A204.1 (cell line): Measurements from ENCODE around the gene BICDL1.
A peak's percentile ranks its signal among the peaks of the same experiment; 100 is the strongest.

ENCODE experiments used
- FAIRE-seq: peaks from 2 replicates; lab custom pipeline; 2012; peaks lifted over from hg19 to GRCh38; lab: Jason Lieb, UNC

Gene BICDL1

GRCh38 chr12:120079411-120080400 lies 90.7 kb downstream of the BICDL1 start:
- FAIRE-seq, result no peak

GRCh38 chr12:120081641-120082040 lies 92.6 kb downstream of the BICDL1 start:
- FAIRE-seq, result no peak

GRCh38 chr12:120085920-120086645 lies 97.0 kb downstream of the BICDL1 start:
- no peak for FAIRE-seq

- FAIRE-seq, result peak; percentile 97
These were observed 98.0 kb downstream of the BICDL1 start for GRCh38 chr12:120086801-120087621.

- FAIRE-seq, result no peak
These were observed 100.1 kb downstream of the BICDL1 start for GRCh38 chr12:120089105-120089504.

- no peak for FAIRE-seq
These were observed 100.8 kb downstream of the BICDL1 start for GRCh38 chr12:120089796-120090195.

- FAIRE-seq, result no peak
These were observed 101.2 kb downstream of the BICDL1 start for GRCh38 chr12:120090206-120090605.

GRCh38 chr12:120090626-120091295 lies 101.7 kb downstream of the BICDL1 start:
- no peak for FAIRE-seq

GRCh38 chr12:120091371-120092090 lies 102.5 kb downstream of the BICDL1 start:
- no peak for FAIRE-seq

GRCh38 chr12:120092551-120093335 lies 103.7 kb downstream of the BICDL1 start:
- FAIRE-seq, result no peak

- no peak for FAIRE-seq
These were observed 104.2 kb downstream of the BICDL1 start for GRCh38 chr12:120093336-120093591.

GRCh38 chr12:120093592-120094355 lies 104.7 kb downstream of the BICDL1 start:
- no peak for FAIRE-seq

- no peak for FAIRE-seq
These were observed 105.4 kb downstream of the BICDL1 start for GRCh38 chr12:120094485-120094884.

GRCh38 chr12:120095331-120095730 lies 106.3 kb downstream of the BICDL1 start:
- FAIRE-seq, result no peak

- no peak for FAIRE-seq
These were observed 106.7 kb downstream of the BICDL1 start for GRCh38 chr12:120095736-120096135.

GRCh38 chr12:120096671-120097202 lies 107.7 kb downstream of the BICDL1 start:
- FAIRE-seq, result no peak

GRCh38 chr12:120098756-120099470 lies 109.9 kb downstream of the BICDL1 start:
- no peak for FAIRE-seq

GRCh38 chr12:120099738-120100137 lies 110.7 kb downstream of the BICDL1 start:
- FAIRE-seq, result no peak

- no peak for FAIRE-seq
These were observed 111.6 kb downstream of the BICDL1 start for GRCh38 chr12:120100630-120101029.
